H1 (cell line): ENCODE data around the gene MED23.

Experiments used
- CBX8 ChIP-seq: fragments of 300-800, 300-1000 bp; sonication (generic); IDR thresholded peaks from 2 replicates; pipeline ENCODE4 v1.7.1; 2016; ENCODE audit warnings: low read depth, low read length, borderline replicate concordance
- CREB1 ChIP-seq: IDR thresholded peaks from 2 replicates; pipeline ENCODE4 v1.6.1; 2012; ENCODE audit warnings: inconsistent platforms
- CTCF ChIP-seq, 3 experiments: IDR thresholded peaks; 1 replicate in 2 of 3; 2 replicates in 1 of 3; pipeline versions ENCODE4 v1.5.1 to v1.6.1; 2011; ENCODE audit warnings: low read length in 3 of 3, mild to moderate bottlenecking in 3 of 3, inconsistent platforms in 2 of 3, low read depth in 1 of 3, moderate library complexity in 1 of 3; ENCODE audit not compliant: insufficient read depth in 1 of 3; ENCODE audit errors: control extremely low read depth in 1 of 3
- GTF2F1 ChIP-seq: IDR thresholded peaks from 2 replicates; pipeline ENCODE4 v1.6.1; 2012; ENCODE audit warnings: low read depth, low read length, improper control_type of control experiment, borderline replicate concordance
- JUN ChIP-seq: IDR thresholded peaks from 2 replicates; pipeline ENCODE4 v1.6.1; 2011; ENCODE audit warnings: low read depth, mild to moderate bottlenecking, improper control_type of control experiment, low read length
- JUND ChIP-seq: IDR thresholded peaks from 2 replicates; pipeline ENCODE4 v1.6.1; 2011; ENCODE audit warnings: mild to moderate bottlenecking, improper control_type of control experiment, low read length
- POLR2A ChIP-seq, 2 experiments: IDR thresholded peaks; 1 replicate in 1 of 2; 2 replicates in 1 of 2; pipeline ENCODE4 v1.6.1; 2011; ENCODE audit warnings: low read depth in 2 of 2, low read length in 2 of 2, mild to moderate bottlenecking in 2 of 2; ENCODE audit errors: control extremely low read depth in 1 of 2
- POLR2AphosphoS5 ChIP-seq: IDR thresholded peaks from 2 replicates; pipeline ENCODE4 v1.6.1; 2011; ENCODE audit warnings: low read depth, low read length
- TAF1 ChIP-seq: IDR thresholded peaks from 2 replicates; pipeline ENCODE4 v1.6.1; 2011; ENCODE audit warnings: mild to moderate bottlenecking, low read depth, low read length
- TF ChIP-seq, protein P1 (sequence below): IDR thresholded peaks from 2 replicates; pipeline ENCODE4 v1.6.1; 2011; ENCODE audit warnings: low read length, improper control_type of control experiment
- TF ChIP-seq, protein P2 (sequence below): IDR thresholded peaks from 2 replicates; pipeline ENCODE4 v1.6.1; 2012; ENCODE audit warnings: inconsistent platforms

GRCh38 chr6:131552572-131552971 is 75.5 kb downstream of the MED23 start:
- no peak for TF ChIP-seq CTCF (IDR thresholded peaks at IDR 0.05; ENCODE audit: control extremely low read depth in 1 of 3, insufficient read depth in 1 of 3, low read depth in 1 of 3, low read length in 3 of 3)
- TF ChIP-seq POLR2A (IDR thresholded peaks at IDR 0.05; ENCODE audit: control extremely low read depth in 1 of 2, low read depth in 2 of 2, low read length in 2 of 2) = no peak
- TF ChIP-seq GTF2F1 = no peak
- no peak for TF ChIP-seq CBX8
- TF ChIP-seq CREB1 = no peak
- TF ChIP-seq JUN = no peak
- TF ChIP-seq, protein P1, sequence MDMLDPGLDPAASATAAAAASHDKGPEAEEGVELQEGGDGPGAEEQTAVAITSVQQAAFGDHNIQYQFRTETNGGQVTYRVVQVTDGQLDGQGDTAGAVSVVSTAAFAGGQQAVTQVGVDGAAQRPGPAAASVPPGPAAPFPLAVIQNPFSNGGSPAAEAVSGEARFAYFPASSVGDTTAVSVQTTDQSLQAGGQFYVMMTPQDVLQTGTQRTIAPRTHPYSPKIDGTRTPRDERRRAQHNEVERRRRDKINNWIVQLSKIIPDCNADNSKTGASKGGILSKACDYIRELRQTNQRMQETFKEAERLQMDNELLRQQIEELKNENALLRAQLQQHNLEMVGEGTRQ = no peak
- no peak for TF ChIP-seq POLR2AphosphoS5
- no peak for TF ChIP-seq JUND
- TF ChIP-seq, protein P2, sequence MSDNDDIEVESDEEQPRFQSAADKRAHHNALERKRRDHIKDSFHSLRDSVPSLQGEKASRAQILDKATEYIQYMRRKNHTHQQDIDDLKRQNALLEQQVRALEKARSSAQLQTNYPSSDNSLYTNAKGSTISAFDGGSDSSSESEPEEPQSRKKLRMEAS = no peak
- TF ChIP-seq TAF1 = no peak
